Vagina (tissue), 2 donors: Measurements from ENCODE around the gene INTS7.

ENCODE experiments used
- POLR2AphosphoS5 ChIP-seq, 2 donors: sonication (generic); formaldehyde crosslinking; IDR thresholded peaks; one replicate each; pipeline ENCODE4 v1.9.0; 2017; ENCODE audit warnings: antibody characterized with exemption in 2 of 2, mild to moderate bottlenecking in 2 of 2, low read depth in 1 of 2; ENCODE audit not compliant: insufficient read depth in 1 of 2
- TF ChIP-seq, protein P1 (sequence below), 3 experiments: fragments of 450-650 bp in 2 of 3; fragments of 200-600 bp in 1 of 3; sonication (generic) in 1 of 3; IDR thresholded peaks; one replicate each; pipeline ENCODE4 v1.5.1; 2017 to 2019; ENCODE audit warnings: antibody characterized with exemption in 3 of 3, mild to moderate bottlenecking in 2 of 3, moderate library complexity in 2 of 3

DNA sequence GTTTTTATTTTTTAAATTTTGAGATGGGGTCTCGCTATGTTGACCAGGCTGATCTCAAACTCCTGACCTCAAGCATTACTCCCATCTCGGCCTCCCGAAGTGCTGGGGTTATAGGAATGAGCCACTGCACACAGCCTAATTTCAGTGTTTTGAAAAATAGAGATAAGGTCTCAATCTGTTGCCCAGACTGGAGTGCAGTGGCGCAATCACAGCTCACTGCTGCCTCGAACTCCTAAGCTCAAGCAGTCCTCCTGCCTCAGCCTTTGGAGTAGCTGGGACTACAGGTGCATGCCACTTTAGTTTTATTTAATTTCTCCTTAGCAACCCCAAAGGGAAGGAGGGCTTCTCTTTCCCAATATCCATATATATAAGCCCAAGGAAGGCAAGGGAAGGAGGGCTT is 141.0 kb downstream of the INTS7 start:
- no peak for TF ChIP-seq POLR2AphosphoS5 (IDR thresholded peaks at IDR 0.05; ENCODE audit: insufficient read depth in 1 of 2, low read depth in 1 of 2)
- TF ChIP-seq, protein P1, sequence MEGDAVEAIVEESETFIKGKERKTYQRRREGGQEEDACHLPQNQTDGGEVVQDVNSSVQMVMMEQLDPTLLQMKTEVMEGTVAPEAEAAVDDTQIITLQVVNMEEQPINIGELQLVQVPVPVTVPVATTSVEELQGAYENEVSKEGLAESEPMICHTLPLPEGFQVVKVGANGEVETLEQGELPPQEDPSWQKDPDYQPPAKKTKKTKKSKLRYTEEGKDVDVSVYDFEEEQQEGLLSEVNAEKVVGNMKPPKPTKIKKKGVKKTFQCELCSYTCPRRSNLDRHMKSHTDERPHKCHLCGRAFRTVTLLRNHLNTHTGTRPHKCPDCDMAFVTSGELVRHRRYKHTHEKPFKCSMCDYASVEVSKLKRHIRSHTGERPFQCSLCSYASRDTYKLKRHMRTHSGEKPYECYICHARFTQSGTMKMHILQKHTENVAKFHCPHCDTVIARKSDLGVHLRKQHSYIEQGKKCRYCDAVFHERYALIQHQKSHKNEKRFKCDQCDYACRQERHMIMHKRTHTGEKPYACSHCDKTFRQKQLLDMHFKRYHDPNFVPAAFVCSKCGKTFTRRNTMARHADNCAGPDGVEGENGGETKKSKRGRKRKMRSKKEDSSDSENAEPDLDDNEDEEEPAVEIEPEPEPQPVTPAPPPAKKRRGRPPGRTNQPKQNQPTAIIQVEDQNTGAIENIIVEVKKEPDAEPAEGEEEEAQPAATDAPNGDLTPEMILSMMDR (IDR thresholded peaks at IDR 0.05): no peak
